NCI-H774 (cell line): ENCODE measurements around the gene SLC25A47.
"Not testable (repeated sequence)": the region's sequence is repeated elsewhere in the genome, so short reads cannot be mapped to it uniquely, and the experiment has no call there.

Experiments used
- DNase-seq: peaks from one replicate; lab custom pipeline; 2025; lab: John Stamatoyannopoulos, UW

Gene SLC25A47

GRCh38 chr14:100290607-100291304 is 32.4 kb upstream of the SLC25A47 start:
- DNase-seq: no peak

GRCh38 chr14:100291305-100292075 is 31.6 kb upstream of the SLC25A47 start:
- DNase-seq: no peak

GRCh38 chr14:100292301-100292775 is 30.8 kb upstream of the SLC25A47 start:
- DNase-seq: no peak

GRCh38 chr14:100292776-100293461 is 30.2 kb upstream of the SLC25A47 start:
- DNase-seq: no peak

GRCh38 chr14:100293497-100294212 is 29.5 kb upstream of the SLC25A47 start:
- no peak for DNase-seq

GRCh38 chr14:100294213-100294962 is 28.8 kb upstream of the SLC25A47 start:
- no peak for DNase-seq

- DNase-seq: no peak
Measured at GRCh38 chr14:100294963-100295330, 28.2 kb upstream of the SLC25A47 start.

GRCh38 chr14:100295376-100296105 is 27.6 kb upstream of the SLC25A47 start:
- DNase-seq: no peak

GRCh38 chr14:100296106-100296651 is 27.0 kb upstream of the SLC25A47 start:
- DNase-seq: no peak

GRCh38 chr14:100296729-100297128 is 26.4 kb upstream of the SLC25A47 start:
- DNase-seq: not testable (repeated sequence)

GRCh38 chr14:100297320-100298300 is 25.5 kb upstream of the SLC25A47 start:
- no peak for DNase-seq

GRCh38 chr14:100298551-100299237 is 24.4 kb upstream of the SLC25A47 start:
- no peak for DNase-seq

- DNase-seq: no peak
Measured at GRCh38 chr14:100299238-100299560, 23.9 kb upstream of the SLC25A47 start.

- no peak for DNase-seq
Measured at GRCh38 chr14:100302616-100303015, 20.5 kb upstream of the SLC25A47 start.

GRCh38 chr14:100303179-100303578 is 20.0 kb upstream of the SLC25A47 start:
- no peak for DNase-seq

GRCh38 chr14:100303925-100304324 is 19.2 kb upstream of the SLC25A47 start:
- DNase-seq: no peak

GRCh38 chr14:100304825-100305323 is 18.3 kb upstream of the SLC25A47 start:
- no peak for DNase-seq

- no peak for DNase-seq
Measured at GRCh38 chr14:100305324-100306100, 17.6 kb upstream of the SLC25A47 start.
